HG03159 (cell line): ENCODE results near the gene APEX1.
A peak's percentile ranks its signal among the peaks of the same experiment; 100 is the strongest.
"Not testable (repeated sequence)": the region's sequence is repeated elsewhere in the genome, so short reads cannot be mapped to it uniquely, and the experiment has no call there.

Experiments used
- ATAC-seq: cut with Tn5 transposase; IDR thresholded peaks from one replicate; pipeline ENCODE4 v1.9.1; 2021; ENCODE audit warnings: mild to moderate bottlenecking, moderate library complexity; ENCODE audit not compliant: unreplicated experiment

Gene APEX1

DNA sequence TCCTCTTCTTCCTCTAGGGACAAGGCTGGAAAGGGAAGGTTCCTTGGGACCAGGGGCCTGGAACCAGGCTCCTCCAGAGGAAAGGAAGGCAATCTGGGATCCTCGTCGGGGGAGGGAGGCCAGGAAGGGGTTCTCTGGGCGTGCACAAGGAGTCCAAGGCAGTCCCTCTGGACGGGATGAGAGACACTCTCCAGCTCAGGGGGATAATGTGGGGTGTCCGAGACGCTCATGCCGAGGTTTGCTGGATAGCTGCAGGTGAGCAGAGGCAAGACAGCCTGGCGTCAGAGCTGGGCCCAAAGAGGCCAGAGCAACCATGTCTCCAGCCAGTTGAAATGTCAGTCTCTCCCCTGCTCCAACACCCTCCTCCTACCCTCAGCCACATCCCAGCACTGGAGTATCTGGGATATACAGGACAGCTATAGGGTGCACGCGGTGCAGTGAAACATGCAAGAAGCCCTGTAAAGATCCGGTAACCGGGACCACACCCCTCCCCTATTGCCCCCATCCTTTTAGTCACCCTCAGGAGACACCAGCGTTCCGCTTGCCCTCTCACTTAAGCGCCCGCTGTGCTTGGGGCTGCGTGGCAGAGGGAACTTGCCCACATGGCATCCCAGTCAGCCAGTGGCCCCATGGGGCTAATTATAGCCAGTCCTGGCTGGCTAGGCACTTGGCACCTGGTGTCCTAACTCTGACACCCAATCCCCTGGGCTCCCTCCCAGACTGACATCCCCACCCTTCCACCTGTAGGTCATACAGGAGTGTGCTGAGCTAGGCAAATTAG lies 19.3 kb upstream of the APEX1 start, which contains the start of gene KLHL33:
Gene KLHL33, minus strand, starts transcription at position 585 of the 781 bp plus-strand sequence. Its CDS starts 355 bp downstream, at position 230.
- no peak for ATAC-seq

GRCh38 chr14:20436363-20436755 lies 18.7 kb upstream of the APEX1 start:
- no peak for ATAC-seq

DNA sequence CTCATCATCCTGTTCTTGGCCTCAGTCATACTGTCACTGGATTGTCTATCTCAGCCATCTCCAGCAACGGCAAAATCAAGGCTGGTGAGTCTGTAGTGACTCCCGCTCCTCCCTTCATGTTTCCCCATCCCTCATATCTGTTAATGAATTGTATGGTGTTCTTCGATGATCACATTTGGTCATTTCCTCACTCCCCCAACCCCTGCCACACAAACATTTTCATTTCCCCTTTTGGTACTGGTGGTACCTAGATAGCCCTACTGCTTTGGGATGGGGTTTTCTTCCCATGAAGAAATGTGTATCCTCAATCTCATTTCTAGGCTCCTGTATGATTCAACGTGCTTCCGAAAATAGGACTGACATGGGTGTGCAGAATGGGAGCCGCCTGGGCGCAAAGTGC lies 16.4 kb upstream of the APEX1 start:
- no peak for ATAC-seq

DNA sequence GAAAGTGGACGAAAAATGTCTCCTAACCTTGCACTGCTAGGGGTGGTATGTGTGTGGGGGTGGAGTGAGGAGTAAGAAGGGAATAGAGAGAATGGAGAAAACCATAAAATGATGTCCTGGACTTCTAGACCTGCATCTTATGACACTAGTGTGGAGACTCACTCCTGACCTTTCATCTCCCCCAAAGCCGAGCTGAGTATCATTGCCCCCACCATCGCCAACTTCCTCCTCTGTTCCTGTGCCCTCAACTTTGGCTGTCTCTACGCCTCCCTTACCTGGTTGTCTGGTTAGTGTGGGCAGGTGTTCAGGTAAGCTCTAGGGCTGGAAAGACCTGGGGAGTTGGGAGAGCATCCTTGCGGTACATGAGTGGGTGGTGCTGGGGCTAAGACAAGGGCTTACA lies 14.6 kb upstream of the APEX1 start:
- ATAC-seq: no peak

GRCh38 chr14:20440882-20441281 lies 14.1 kb upstream of the APEX1 start:
- peak; percentile 91 for ATAC-seq

DNA sequence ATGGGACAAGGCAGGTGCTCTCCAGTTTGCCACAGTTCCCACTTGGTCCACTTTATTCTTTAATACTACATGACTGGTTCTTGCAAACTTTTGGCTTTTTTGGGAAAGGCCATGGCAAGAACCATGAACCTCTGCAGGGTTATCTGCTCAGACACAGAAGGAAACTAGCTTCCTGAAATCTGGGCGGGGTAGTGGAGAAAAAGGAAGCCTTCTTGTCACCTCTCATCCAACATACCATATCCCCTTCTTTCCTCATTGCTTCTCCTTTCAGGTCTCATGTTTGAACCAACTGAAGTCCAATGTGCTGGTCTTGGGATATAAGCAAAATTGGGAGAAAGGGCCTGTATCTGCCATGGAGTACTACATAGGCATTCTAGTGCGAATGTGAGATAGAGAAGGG lies 13.6 kb upstream of the APEX1 start:
- ATAC-seq: no peak

DNA sequence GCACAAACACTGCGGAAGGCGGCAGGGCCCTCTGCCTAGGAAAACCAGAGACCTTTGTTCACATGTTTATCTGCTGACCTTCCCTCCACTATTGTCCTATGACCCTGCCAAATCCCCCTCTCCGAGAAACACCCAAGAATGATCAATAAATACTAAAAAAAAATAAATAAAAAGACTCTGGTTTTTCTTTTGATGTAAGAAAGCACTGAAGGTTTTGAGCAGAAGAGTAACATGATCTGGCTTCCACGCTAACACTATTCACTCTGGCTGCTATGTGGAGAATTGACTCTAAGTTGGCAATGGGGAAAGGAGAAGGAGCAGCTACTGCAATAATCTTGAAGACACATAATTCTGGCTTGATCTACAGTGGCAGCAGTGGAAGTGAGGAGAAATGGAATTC lies 11.4 kb upstream of the APEX1 start:
- ATAC-seq: not testable (repeated sequence)

DNA sequence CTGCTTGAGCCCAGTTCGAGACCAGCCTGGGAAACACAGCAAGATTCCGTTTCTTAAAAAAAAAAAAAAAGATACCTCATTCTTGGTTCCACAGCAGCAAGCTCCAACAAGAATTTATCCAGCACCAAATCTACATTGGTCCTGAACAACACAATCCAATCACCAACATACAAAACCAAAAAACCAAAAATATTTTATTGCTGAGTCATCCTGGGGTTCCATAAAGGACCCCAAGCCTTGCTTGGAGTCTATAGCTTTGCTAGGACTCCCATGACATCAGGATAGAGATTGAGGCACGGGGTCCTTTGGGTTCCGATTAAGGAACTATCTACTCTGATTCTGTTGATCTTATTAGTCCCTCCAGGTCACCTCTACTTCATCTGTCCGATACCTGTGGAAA lies 8.1 kb upstream of the APEX1 start:
- no peak for ATAC-seq

- ATAC-seq: not testable (repeated sequence)
These were observed 2.2 kb upstream of the APEX1 start for GRCh38 chr14:20452831-20453230.

GRCh38 chr14:20455355-20456300 lies 602 bp downstream of the APEX1 start:
- peak; percentile 48 for ATAC-seq

DNA sequence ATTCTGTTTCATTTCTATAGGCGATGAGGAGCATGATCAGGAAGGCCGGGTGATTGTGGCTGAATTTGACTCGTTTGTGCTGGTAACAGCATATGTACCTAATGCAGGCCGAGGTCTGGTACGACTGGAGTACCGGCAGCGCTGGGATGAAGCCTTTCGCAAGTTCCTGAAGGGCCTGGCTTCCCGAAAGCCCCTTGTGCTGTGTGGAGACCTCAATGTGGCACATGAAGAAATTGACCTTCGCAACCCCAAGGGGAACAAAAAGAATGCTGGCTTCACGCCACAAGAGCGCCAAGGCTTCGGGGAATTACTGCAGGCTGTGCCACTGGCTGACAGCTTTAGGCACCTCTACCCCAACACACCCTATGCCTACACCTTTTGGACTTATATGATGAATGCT lies 1.9 kb downstream of the APEX1 start:
- ATAC-seq: no peak

DNA sequence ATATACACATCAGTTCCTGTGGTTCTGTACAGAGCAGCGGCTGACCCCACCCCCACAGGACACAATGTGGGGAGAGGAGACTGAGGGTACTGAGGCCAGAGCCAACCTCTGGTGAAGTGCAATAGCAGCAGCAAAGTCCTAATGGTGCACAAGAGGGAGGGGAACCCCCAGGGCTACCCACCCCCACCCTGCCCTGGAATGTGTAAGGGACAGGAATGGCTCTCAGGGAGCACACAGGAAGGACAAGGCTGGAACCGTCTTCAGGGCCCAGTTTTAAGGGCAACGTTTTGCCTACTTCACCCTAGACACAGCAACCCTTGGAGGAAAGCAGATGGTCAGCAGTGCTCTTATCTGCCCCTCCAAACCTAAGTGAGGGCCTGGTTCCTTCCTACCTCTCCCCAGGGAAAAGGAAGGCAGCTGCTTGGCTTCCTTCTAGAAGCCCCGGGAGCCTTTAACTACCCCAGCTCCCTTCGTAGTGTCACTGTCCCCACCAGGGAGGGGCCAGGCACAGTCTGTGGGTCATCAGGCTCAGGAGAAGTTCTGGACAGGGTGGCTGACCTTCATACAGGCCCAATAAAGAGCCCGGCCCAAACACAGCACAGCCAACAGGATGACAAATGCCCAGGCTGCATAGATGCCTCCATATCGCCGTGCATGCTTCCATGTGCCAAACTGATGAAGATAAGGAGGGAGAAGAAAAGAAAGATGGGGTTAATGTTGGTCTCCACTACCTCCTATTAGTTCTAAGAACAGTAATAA lies 3.2 kb downstream of the APEX1 start:
- ATAC-seq: no peak

DNA sequence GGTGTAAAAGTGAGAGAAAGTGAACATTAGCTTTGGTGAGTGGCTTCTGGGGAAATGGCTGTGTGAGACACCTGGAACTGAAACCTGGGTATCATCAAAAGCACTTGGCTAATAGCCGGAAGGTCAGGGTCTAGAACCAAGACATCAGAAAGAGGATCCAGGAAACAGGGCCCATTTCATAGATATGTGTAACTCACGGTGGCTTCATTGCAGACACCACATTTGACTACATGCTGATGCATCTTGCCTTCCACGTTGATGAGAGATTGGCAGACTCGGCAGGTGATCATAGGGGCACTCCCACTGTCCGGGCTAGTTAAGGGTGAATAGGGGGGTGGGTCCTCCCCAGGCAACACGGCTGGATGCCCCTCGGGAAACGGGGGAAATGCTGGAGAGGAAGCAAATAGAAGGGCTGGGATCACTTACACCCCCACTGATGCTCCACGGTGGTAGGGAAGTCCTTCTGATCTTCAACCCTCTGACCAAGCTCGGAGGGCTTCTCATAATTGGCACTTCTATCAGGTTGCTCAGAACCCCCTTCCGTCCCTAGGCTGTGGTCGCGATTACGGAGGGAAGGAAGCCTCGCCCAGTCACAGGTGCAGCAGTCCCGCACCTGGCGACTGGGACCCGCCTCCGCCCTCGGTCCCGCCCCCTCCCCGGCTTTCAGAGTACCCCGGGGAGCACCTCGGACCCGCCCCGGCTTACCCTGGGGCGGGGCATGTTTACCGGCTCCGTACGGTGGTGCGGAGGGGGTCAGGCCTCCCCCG lies 5.6 kb downstream of the APEX1 start:
- ATAC-seq: peak; percentile 14

DNA sequence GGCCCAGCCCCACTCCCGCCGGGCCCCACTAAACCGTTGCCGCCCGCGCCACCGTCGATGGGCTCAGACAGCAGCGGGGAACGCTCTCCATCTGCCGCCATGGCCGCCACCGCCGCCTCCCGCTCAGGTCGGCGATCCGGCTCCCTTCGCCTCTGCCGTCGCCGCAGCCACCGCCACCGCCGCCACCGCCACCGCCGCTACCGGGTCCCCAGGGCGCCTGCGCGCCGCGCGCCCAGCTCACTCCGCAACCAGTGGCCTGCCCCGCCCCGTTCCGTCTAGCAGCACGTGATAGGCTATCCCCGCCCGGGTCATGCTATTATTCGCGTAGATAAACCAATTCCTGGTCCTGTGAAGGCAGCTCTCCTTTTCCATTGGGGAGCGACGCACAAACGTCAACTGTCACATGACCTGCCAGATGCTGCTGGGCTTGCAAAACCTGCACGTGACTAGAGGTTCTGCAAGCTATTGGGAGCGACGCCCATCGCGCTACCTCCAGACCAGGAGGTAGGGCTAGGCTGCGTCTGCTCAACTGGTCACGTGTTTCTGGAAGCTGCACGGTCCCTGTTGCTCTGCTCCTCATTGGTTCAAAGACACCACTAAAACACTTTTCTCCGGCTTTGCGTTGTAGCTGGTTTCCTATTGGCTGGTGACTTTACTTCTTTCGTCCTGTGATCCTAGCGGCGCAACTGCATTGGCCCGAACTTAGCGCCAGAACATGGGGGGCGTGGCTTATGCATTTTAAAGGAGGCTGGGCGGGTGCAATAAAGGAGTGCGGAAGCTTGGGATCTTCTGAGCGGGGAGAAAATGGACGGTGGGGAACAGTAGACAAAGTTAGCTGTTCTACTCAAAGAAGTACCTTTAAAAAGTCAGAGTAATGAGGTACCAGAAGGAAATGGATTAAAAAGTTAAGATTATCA lies 6.5 kb downstream of the APEX1 start, which contains the start of gene PIP4P1:
Gene PIP4P1, minus strand, starts transcription at position 210 of the 917 bp plus-strand sequence. Its CDS starts 109 bp downstream, at position 101.
- peak; percentile 89 for ATAC-seq

DNA sequence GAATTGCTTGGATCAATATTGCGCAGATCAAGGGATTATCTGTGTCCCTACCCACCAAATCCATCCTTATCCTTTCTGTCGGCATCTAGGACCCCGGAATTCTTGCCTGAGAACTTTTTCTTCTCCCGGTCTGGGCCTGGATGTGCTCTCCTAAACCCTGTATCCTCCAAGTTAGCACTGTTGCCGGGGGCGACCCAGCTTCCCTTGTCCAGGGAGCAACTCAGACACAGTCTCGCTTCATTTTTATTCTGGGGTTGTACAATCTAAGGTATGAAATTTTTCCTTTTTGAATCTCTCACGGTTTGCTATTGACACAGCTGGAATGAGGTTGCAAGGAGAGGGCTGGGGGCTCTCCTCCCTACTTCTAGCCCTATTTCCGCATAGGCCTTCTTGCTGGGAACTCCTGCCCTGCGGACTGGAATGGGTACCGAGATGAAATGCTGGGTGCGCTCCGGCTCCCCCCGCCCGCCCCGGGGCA lies 13.8 kb downstream of the APEX1 start:
- ATAC-seq: no peak

DNA sequence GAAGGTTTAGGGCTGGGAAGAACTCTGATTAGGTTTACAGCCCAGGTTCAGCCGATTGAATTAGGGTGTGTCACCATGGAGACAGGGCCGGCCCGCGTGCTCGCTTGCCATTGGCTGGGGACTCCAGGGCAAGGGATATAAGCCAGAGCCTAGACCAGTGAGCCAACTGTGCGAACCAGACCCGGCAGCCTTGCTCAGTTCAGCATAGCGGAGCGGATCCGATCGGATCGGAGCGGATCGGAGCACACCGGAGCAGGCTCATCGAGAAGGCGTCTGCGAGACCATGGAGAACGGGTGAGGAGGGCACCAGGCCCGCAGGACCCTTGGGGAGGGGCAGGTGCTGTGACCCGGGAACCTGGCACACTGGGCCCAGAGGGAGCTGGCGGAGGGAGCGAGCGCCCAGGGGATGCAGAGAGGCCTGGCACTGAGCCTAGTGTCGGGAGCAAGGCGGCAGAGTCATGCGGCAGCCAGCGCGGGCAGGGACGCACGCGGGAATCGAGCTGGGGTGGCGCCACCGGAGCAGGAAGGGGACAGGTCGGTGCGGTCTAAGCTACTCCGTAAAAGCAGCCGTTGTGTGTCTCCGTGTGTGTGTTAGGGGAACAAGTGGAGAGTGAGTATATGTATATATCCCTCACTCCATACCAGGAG lies 14.3 kb downstream of the APEX1 start, which contains the start of gene PNP:
Gene PNP, plus strand, starts transcription at position 165 of the 648 bp plus-strand sequence. Its CDS starts 119 bp downstream, at position 284.
- ATAC-seq: peak; percentile 93

DNA sequence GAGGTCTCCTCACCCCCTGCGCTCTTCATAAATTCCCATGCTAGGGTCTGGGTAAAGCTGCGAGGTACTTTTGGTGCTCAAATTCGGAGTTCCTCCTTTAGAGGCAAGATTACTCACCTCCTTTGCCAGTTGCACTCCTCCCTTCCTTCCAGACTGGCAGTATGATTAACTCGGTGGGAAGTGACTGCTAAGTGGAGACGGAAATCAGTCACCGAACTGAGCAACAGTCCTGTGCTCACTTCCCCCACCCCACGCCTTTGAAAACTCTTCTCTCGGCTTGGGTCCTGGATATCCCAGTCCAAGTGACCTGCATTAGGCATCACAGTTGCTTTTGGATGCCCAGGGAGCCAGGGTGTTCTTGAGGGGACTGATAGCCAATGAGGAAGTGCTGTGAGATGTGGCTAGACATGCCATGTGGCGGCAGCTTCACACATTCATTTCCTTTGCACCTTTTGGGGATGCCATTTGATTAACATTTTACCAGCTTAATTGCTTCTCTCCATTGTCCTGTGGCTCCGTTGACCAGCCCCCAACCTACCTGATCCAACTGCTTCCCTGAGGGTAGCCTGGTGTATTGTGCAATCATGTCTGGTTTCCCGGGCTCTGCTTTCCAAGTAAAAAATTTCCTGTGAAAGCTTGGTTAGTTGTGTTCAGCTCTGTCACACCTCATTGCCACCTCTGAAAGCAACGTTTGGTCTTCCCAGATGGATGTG lies 15.0 kb downstream of the APEX1 start:
- peak; percentile 37 for ATAC-seq

- ATAC-seq: no peak
These were observed 15.5 kb downstream of the APEX1 start for GRCh38 chr14:20470603-20470901.
